A673 (cell line): ENCODE results near the gene RBMS1. TPM values are rescaled to one million over a fixed set of nuclear protein-coding genes. Genes with fewer than 3 reads are reported as not detected.

Source experiments
- BruUV-seq: library from RNA; stranded (reverse); fragments of 400-500 nt; replicated peaks from 2 replicates; lab custom pipeline; 2021; lab: Mats Ljungman, UMichigan
- CTCF ChIA-PET: fragments of 300-600 bp; sonication (Branson Sonifier 250); formaldehyde crosslinking; loops from one replicate; lab custom pipeline; 2022; ENCODE audit warnings: antibody characterized with exemption; lab: Charles Lee
- POLR2A ChIA-PET: fragments of 300-600 bp; sonication (Branson Sonifier 250); formaldehyde crosslinking; loops from one replicate; lab custom pipeline; 2022; ENCODE audit warnings: antibody characterized with exemption; ENCODE audit not compliant: low non-redundant PET; lab: Charles Lee
- DNase-seq: peaks from one replicate; pipeline ENCODE4 v3.0.0-alpha.2; 2015; ENCODE audit warnings: low spot score
- H3K27ac ChIP-seq: fragments of 200-600 bp; sonication (generic); 2 replicates; pipeline ENCODE4 v1.5.1; 2016; ENCODE audit warnings: mixed run types, low read depth, mild to moderate bottlenecking, mixed read lengths, antibody characterized with exemption, low read length; ENCODE audit not compliant: poor library complexity, severe bottlenecking
- H3K27me3 ChIP-seq: fragments of 200-600 bp; sonication (generic); replicated peaks from 2 replicates; pipeline ENCODE4 v1.6.1; 2017; ENCODE audit warnings: mixed run types, low read depth, mild to moderate bottlenecking, mixed read lengths, antibody characterized with exemption, low read length; ENCODE audit not compliant: insufficient read depth, poor library complexity
- H3K36me3 ChIP-seq: fragments of 200-600 bp; sonication (generic); 2 replicates; pipeline ENCODE4 v1.6.1; 2016; ENCODE audit warnings: mixed run types, mild to moderate bottlenecking, mixed read lengths, antibody characterized with exemption, low read length; ENCODE audit not compliant: insufficient read depth, poor library complexity, severe bottlenecking
- H3K4me1 ChIP-seq: fragments of 200-600 bp; sonication (generic); 2 replicates; pipeline ENCODE4 v1.6.1; 2017; ENCODE audit warnings: mixed run types, mild to moderate bottlenecking, mixed read lengths, antibody characterized with exemption, low read length; ENCODE audit not compliant: insufficient read depth, poor library complexity, severe bottlenecking
- H3K4me3 ChIP-seq: fragments of 200-600 bp; sonication (generic); 2 replicates; pipeline ENCODE4 v1.5.1; 2016; ENCODE audit warnings: low read depth, mixed run types, mild to moderate bottlenecking, mixed read lengths, low read length; ENCODE audit not compliant: poor library complexity, severe bottlenecking
- H3K9me3 ChIP-seq: fragments of 200-600 bp; sonication (generic); 2 replicates; pipeline ENCODE4 v1.6.1; 2016; ENCODE audit warnings: mixed run types, low read depth, mild to moderate bottlenecking, mixed read lengths, antibody characterized with exemption, low read length; ENCODE audit not compliant: poor library complexity, severe bottlenecking
- EZH2 ChIP-seq: fragments of 200-600 bp; sonication (generic); IDR thresholded peaks from 2 replicates; pipeline ENCODE4 v1.6.1; 2017; ENCODE audit warnings: borderline replicate concordance, low read depth, mild to moderate bottlenecking, mixed read lengths, antibody characterized with exemption, low read length; ENCODE audit not compliant: poor library complexity, severe bottlenecking
- intact Hi-C: fragments of 100-400 bp; cut with micrococcal nuclease; formaldehyde crosslinking; loops from one replicate; pipeline ENCODE4 v1.10.0; 2022; ENCODE audit not compliant: unreplicated experiment
- total RNA-seq: library from RNA; stranded (reverse); gene quantifications from 2 replicates; pipeline ENCODE4 v1.2.3, GENCODE V29; 2021
- TF ChIP-seq, protein P1 (sequence below): fragments of 300-800, 200-600 bp; sonication (generic); conservative IDR thresholded peaks from 2 replicates; pipeline ENCODE4 v1.5.1; 2017; ENCODE audit warnings: low read depth, mild to moderate bottlenecking, antibody characterized with exemption, low read length, moderate library complexity, mixed read lengths

Gene RBMS1
- total RNA-seq, 1 experiment from 2014 or later, result 84.9 TPM

DNA sequence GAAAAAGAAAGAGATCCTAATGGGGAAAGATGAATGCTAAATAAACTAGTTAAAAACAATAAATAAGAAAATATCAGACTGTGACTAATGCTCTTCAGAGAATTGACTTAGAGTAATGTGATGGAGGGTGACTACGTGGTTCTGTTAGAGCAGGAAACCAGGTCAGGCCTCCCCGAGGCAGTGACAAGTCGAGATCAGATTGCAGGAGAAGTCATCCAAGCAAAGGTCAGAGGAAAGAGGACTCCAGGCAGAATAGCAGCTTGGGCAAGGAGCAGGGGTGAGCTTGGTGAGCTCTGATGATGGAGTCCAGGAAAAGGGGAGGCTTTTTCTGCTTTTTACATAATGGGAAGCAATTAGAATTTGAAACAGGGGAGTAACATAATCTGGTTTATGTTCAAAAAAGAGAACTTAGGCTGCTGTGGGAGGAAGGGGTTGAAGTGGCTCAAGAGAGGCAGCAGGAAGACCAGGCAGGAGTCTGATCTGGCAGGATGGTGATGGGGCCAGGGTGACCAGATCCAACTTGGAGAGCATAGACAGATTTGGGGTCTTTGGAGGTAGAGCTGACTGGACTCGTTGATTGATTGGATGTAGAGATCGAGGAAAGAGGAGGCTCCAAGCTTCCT, 266.2 kb downstream of the RBMS1 start:
- no peaks in the 10 kb centered on the region for H3K27me3 ChIP-seq
- intact Hi-C loops, result no loop called here
- peaks cover 16% of the 10 kb centered on the region for H3K4me1 ChIP-seq
- no TSS peak for BruUV-seq
- H3K9me3 ChIP-seq, result no peaks in the 10 kb centered on the region
- H3K27ac ChIP-seq, result no peak overlapping the region
- H3K36me3 ChIP-seq, result no peaks in the 10 kb centered on the region
- no peak for DNase-seq
- TF ChIP-seq, protein P1, sequence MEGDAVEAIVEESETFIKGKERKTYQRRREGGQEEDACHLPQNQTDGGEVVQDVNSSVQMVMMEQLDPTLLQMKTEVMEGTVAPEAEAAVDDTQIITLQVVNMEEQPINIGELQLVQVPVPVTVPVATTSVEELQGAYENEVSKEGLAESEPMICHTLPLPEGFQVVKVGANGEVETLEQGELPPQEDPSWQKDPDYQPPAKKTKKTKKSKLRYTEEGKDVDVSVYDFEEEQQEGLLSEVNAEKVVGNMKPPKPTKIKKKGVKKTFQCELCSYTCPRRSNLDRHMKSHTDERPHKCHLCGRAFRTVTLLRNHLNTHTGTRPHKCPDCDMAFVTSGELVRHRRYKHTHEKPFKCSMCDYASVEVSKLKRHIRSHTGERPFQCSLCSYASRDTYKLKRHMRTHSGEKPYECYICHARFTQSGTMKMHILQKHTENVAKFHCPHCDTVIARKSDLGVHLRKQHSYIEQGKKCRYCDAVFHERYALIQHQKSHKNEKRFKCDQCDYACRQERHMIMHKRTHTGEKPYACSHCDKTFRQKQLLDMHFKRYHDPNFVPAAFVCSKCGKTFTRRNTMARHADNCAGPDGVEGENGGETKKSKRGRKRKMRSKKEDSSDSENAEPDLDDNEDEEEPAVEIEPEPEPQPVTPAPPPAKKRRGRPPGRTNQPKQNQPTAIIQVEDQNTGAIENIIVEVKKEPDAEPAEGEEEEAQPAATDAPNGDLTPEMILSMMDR, result no peak
- no peak for TF ChIP-seq EZH2
- POLR2A ChIA-PET, result no interaction called here
- H3K4me3 ChIP-seq, result no peak overlapping the region
- CTCF ChIA-PET, result no interaction called here

GRCh38 chr2:160226367-160226766, 267.2 kb downstream of the RBMS1 start:
- TF ChIP-seq, protein P1, result no peak
- no peak for TF ChIP-seq EZH2
- Histone ChIP-seq H3K27me3 (no peaks in the 10 kb centered on the region), H3K4me3 (no peak overlapping the region), H3K36me3 (no peaks in the 10 kb centered on the region), H3K4me1 (peaks cover 23% of the 10 kb centered on the region), H3K27ac (no peak overlapping the region), H3K9me3 (no peaks in the 10 kb centered on the region)
- intact Hi-C loops, result no loop called here
- ChIA-PET POLR2A (interaction anchor here (0.7 kb wide), 1 partner anchor 30 kb away, joined by 3 read pairs; no protein-coding TSS in a partner anchor), CTCF (interaction anchor here (0.5 kb wide), 1 partner anchor 20 kb away, joined by 3 read pairs; no protein-coding TSS in a partner anchor)
- DNase-seq, result no peak
- no TSS peak for BruUV-seq

DNA sequence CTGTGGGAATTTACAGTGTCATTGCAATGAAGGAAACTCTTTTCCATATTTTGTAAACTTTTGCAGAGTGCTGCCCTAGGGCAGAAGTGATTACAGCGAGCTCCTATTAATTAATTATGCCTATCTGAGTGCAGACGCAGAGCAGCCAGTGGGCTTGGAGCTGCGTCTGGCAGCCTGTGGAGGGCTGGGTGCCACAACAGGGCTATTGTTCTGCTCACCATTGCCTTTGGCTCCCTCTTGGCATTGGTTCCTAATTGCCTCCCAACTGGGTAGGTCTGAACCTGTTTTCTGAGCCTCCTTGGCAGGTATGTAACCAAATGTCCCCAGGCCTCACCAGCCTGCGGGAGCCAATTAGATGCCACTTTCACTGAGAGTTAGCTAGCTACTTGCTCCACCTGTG, 267.9 kb downstream of the RBMS1 start:
- intact Hi-C loops, result no loop called here
- Histone ChIP-seq H3K27ac (no peak overlapping the region), H3K4me1 (peaks cover 29% of the 10 kb centered on the region), H3K9me3 (no peaks in the 10 kb centered on the region), H3K27me3 (no peaks in the 10 kb centered on the region), H3K4me3 (no peak overlapping the region), H3K36me3 (no peaks in the 10 kb centered on the region)
- BruUV-seq, result no TSS peak
- ChIA-PET POLR2A (no interaction called here), CTCF (interaction anchor here (0.5 kb wide), 1 partner anchor 21 kb away, joined by 3 read pairs; no protein-coding TSS in a partner anchor)
- DNase-seq, result no peak
- TF ChIP-seq, protein P1, result no peak
- TF ChIP-seq EZH2, result no peak
